Neural crest cell (in vitro differentiated cells): ENCODE data around the gene ADAMTS2. TPM values are rescaled to one million over a fixed set of nuclear protein-coding genes. Genes with fewer than 3 reads are reported as not detected.
A peak's percentile ranks its signal among the peaks of the same experiment; 100 is the strongest.

Experiments used
- DNase-seq: peaks from one replicate; pipeline ENCODE4 v3.0.0; 2021; ENCODE audit warnings: low read depth, mixed read lengths, low spot score
- H3K27ac Mint-ChIP-seq: one replicate; pipeline ENCODE4 v1.8.0; 2021; ENCODE audit warnings: mild to moderate bottlenecking, mixed read lengths; ENCODE audit not compliant: unreplicated experiment
- H3K27me3 Mint-ChIP-seq: 2 replicates; pipeline ENCODE4 v1.8.0; 2021; ENCODE audit warnings: low read depth, mild to moderate bottlenecking, mixed read lengths
- H3K36me3 Mint-ChIP-seq: 2 replicates; pipeline ENCODE4 v1.8.0; 2021; ENCODE audit warnings: low read depth, mild to moderate bottlenecking, mixed read lengths
- H3K4me1 Mint-ChIP-seq: 2 replicates; pipeline ENCODE4 v1.8.0; 2021; ENCODE audit warnings: mixed read lengths
- H3K4me3 Mint-ChIP-seq: one replicate; pipeline ENCODE4 v1.8.0; 2021; ENCODE audit warnings: mild to moderate bottlenecking, mixed read lengths
- H3K9me3 Mint-ChIP-seq: 2 replicates; pipeline ENCODE4 v1.8.0; 2021; ENCODE audit warnings: mixed read lengths
- CTCF ChIP-seq: fragments of 200-600 bp; sonication (generic); conservative IDR thresholded peaks from 2 replicates; pipeline ENCODE4 v1.5.0; 2021; ENCODE audit warnings: antibody characterized with exemption, mild to moderate bottlenecking
- total RNA-seq: library from RNA; stranded (reverse); gene quantifications from 2 replicates; pipeline ENCODE4 v1.2.1, GENCODE V29; 2021

The ADAMTS2 gene
- total RNA-seq, 1 donor from 2014 or later, result 1.5 TPM

DNA sequence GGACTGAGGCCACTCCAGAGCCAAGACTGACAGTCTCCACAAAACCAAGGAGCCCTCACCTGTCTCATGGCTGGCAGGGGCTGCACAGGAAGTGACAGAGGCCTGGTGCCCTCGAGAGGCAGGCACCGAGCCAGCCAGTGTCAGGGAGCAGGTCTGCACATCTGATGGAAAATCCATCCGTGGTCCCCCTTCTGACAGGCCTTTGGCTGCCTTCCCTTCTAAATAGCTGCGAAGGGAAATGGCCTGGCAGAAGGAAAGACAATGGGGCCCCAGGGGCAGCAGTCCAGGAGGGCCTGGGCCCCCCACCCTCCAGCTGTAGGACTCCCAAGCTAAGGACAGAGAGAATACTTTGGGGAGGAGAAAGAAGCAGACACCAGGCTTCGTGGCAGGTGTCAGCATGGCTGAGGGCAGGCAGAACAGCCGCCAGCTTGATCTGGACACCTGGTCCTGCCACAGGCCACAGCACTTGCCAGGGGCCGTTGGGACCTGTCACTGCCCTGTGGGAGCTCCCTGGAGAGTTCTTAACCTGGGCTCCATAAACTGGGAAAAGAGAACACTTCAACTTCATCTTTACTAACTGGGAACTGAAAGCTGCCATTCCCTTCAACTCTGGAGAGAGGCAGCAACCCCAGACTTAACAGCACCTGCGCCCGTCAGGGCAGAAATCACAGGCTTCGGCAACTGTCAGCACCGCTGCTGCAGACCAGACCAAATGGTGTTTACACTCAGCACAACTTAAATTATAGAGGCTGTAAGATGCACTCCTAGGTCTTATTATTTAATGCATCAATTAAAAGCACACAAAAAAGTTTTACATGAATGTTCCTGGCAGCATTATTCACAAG, 22.0 kb downstream of the ADAMTS2 start:
- Mint-ChIP-seq H3K27ac (no peak overlapping the region), H3K36me3 (no peaks in the 10 kb centered on the region), H3K9me3 (no peaks in the 10 kb centered on the region), H3K4me3 (no peak overlapping the region), H3K27me3 (peaks cover 3% of the 10 kb centered on the region), H3K4me1 (peaks cover 24% of the 10 kb centered on the region)
- no peak for DNase-seq
- no peak for TF ChIP-seq CTCF

DNA sequence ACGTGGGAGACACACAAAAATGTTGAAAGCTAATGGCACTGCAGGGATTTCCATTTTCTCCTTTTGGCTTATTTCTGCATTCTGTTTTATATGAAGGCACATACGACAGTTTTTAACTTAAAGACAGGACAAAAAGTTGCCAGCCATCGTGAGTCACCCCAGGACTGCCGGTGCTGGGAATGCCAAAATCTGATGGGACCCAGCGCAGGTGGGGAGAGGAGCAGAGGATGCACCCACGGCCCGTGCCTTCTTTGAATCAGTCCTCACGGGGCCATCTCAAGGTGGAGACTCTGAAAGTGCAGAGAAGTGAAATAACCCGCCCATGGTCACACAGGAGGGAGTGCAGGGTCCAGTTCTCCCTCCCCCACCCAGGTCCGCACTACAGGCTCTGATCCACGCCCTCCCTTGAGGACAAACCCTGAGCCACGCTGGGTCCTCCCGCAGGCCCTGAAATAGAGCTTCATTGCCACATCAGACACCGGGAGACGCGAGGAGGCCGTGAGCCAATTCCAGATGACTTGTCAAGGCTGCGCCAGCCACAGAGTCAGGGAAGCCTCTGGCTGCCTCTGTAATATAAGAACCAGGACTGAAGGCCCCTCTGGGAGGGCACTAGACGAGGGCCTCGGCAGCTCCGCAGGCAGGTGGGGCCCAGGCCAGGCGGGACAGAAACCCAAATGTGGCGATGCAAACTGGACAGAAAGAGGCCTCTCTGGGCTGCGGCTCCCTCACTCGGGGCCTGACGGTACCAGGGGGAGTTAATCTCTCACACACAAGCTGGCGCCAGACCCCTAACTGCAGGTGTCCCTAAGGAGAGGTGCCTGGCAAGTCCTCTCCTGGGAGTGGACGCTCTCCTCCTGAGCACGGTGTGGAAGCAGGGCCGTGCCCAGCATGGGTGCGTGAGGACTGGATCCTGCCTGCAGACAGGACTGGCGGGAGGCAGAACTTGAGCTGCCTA, 22.9 kb downstream of the ADAMTS2 start:
- TF ChIP-seq CTCF, result no peak
- Mint-ChIP-seq H3K4me3 (no peak overlapping the region), H3K4me1 (peaks cover 31% of the 10 kb centered on the region), H3K36me3 (no peaks in the 10 kb centered on the region), H3K9me3 (no peaks in the 10 kb centered on the region), H3K27ac (no peak overlapping the region), H3K27me3 (peaks cover 3% of the 10 kb centered on the region)
- DNase-seq, result no peak

GRCh38 chr5:179321206-179321987, 23.9 kb downstream of the ADAMTS2 start:
- no peak for DNase-seq
- no peaks in the 10 kb centered on the region for H3K27me3 Mint-ChIP-seq
- no peak overlapping the region for H3K4me3 Mint-ChIP-seq
- no peak overlapping the region for H3K27ac Mint-ChIP-seq
- TF ChIP-seq CTCF, result no peak
- H3K9me3 Mint-ChIP-seq, result no peaks in the 10 kb centered on the region
- H3K4me1 Mint-ChIP-seq, result peaks cover 32% of the 10 kb centered on the region
- no peaks in the 10 kb centered on the region for H3K36me3 Mint-ChIP-seq

DNA sequence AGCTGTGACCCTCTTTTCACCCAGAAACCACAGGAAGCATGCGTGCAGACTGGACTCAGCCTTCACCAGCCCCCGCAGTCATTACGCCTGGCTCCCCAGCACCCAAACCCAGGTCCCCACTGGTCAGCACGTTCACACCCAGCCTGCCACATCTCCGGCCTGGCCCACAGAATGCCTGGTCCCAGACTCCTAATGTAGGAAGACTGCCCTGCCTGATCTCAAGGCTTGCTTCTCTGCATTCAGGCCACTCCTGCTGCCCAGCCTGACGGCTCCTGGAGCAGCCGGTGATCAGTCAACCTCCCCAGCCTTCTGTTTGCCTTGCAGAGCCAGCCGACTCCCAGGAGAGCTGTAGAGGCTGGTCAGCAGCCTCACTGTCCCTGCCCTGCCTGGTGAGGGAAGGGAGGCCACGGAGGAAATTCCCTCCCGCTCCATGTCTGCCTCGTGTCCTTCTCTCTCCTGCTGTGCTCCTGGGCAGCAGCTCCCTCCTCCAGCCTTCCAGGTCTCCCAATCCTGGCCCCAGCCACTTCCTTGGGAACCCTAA, 25.4 kb downstream of the ADAMTS2 start:
- Mint-ChIP-seq H3K4me1 (peaks cover 33% of the 10 kb centered on the region), H3K27ac (no peak overlapping the region), H3K36me3 (no peaks in the 10 kb centered on the region), H3K9me3 (peaks cover 6% of the 10 kb centered on the region), H3K4me3 (no peak overlapping the region), H3K27me3 (no peaks in the 10 kb centered on the region)
- no peak for TF ChIP-seq CTCF
- no peak for DNase-seq

DNA sequence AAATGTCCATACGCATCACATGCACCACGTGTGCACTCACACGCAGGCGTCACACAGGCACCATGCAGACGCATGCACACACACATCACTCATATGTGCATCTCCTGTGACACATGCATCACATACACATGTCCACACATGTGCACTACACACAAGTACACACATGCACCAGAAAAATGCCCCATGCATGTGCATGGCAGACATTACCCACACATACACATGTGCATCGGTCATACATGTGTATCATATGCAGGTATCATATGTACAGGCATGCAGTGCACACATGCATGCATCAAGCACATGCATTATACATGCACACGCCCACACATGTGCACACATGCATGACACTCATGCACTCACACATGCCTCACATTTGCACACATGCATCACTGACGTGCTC, 26.1 kb downstream of the ADAMTS2 start:
- Mint-ChIP-seq H3K27me3 (no peaks in the 10 kb centered on the region), H3K9me3 (peaks cover 6% of the 10 kb centered on the region), H3K36me3 (no peaks in the 10 kb centered on the region), H3K4me3 (no peak overlapping the region), H3K27ac (peak overlapping the region; percentile 97), H3K4me1 (peaks cover 33% of the 10 kb centered on the region)
- no peak for TF ChIP-seq CTCF
- DNase-seq, result no peak
